B cell (primary cell): Measurements from ENCODE around the gene CRISPLD2.

Experiments used
- CTCF ChIP-seq: fragments of 200-600 bp; IDR thresholded peaks from one replicate; pipeline ENCODE4 v1.8.0; 2022; ENCODE audit warnings: antibody characterized with exemption, mild to moderate bottlenecking
- EZH2 ChIP-seq: IDR thresholded peaks from 2 replicates; pipeline ENCODE4 v1.6.1; 2012; ENCODE audit warnings: borderline replicate concordance, low read depth, mild to moderate bottlenecking, moderate library complexity, low read length; ENCODE audit not compliant: insufficient read depth, poor library complexity, severe bottlenecking

GRCh38 chr16:84955427-84955826, 135.6 kb downstream of the CRISPLD2 start:
- no peak for TF ChIP-seq EZH2
- no peak for TF ChIP-seq CTCF
